Measurements from ENCODE around the gene ISG15. TPM values are rescaled to one million over a fixed set of nuclear protein-coding genes. Genes with fewer than 3 reads are reported as not detected.
A peak's percentile ranks its signal among the peaks of the same experiment; 100 is the strongest.
"Not testable (repeated sequence)": the region's sequence is repeated elsewhere in the genome, so short reads cannot be mapped to it uniquely, and the experiment has no call there.

Gene ISG15
- total RNA-seq, 6 experiments from 2014 or later, result 38.4 to 89.1 (median 42.1) TPM

DNA sequence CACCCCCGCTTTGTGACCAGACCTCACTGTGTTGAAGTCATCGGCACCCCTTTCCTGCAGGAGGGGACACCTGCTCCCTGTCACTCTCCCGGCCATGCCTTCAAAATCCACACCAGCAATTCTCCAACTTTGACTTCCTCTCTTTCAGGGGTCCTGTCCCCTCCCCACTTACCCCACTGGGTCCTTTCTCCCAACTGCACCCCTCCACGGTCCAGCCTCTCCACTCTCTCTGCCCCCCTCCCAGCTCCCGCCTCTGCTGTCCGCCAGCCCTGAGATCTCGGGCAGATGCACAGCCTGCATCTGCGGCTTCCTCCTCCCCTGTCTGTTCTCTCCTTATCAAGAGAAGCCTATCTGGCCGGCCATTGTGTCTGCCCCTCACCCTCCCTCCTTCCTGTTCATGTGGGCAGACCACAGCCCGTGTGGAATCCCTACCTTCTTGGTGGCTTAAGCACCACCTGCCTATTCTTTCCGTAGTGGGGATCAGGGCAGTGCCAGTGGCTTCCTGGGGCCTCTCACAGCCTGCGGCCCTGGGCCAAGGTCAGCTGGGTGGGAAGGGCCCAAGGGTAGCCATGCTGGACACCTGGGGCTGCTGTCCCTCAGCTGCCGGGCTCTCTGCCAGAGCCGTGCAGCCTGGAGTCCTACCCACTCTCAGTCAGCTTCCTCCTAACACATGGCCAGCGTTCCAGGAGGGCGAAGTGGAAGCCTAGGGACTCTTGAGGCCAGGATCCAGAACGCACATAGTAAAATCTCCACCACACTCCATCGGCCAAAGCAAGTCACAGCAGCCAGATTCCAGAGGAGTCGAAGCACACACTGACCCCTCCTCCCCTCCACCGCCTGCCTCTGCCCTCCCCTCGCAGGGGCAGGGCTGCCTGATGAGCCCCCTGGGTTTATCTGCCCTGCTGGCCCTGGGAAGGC lies 8.3 kb upstream of the ISG15 start:
- Mint-ChIP-seq H3K27me3 (ENCODE audit: insufficient read depth) (peaks cover 4% of the 10 kb centered on the region; the same call in 1 of the 2 replicates), H3K36me3 (ENCODE audit: low read depth) (no peaks in the 10 kb centered on the region), H3K9me3 (no peaks in the 10 kb centered on the region), H3K4me3 (no peak overlapping the region), H3K27ac (no peak overlapping the region), H3K4me1 (ENCODE audit: low read depth) (peaks cover 17% of the 10 kb centered on the region)
- DNase-seq, result no peak
- TF ChIP-seq, protein P1, sequence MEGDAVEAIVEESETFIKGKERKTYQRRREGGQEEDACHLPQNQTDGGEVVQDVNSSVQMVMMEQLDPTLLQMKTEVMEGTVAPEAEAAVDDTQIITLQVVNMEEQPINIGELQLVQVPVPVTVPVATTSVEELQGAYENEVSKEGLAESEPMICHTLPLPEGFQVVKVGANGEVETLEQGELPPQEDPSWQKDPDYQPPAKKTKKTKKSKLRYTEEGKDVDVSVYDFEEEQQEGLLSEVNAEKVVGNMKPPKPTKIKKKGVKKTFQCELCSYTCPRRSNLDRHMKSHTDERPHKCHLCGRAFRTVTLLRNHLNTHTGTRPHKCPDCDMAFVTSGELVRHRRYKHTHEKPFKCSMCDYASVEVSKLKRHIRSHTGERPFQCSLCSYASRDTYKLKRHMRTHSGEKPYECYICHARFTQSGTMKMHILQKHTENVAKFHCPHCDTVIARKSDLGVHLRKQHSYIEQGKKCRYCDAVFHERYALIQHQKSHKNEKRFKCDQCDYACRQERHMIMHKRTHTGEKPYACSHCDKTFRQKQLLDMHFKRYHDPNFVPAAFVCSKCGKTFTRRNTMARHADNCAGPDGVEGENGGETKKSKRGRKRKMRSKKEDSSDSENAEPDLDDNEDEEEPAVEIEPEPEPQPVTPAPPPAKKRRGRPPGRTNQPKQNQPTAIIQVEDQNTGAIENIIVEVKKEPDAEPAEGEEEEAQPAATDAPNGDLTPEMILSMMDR (IDR thresholded peaks at IDR 0.05), result no peak

DNA sequence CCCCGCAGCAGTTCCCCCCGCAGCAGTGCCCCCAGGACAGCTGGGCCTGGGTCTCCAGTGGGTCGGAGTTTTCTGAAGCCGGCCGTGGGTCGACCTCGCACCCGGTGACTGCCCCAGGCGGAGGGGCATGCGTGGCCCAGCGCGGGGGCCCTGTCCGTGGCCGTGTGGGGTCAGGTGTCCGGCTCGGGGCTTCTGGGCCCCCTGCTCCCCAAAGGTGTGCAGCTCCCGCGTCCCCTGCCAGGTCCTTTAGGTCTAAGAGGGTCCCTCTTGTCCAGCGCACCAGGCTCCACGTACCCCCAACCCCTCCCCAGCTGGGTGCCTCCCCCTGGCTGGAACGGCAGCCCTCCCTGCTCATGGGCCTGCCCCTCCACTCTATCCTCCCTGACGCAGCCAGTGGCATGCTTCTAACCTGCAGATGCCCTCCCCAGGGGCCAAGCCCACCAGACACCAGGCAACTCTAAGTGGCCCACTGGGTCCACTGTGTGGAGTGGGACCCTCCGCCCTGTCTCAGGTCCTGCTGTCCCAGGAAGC lies 7.5 kb upstream of the ISG15 start:
- H3K27me3 Mint-ChIP-seq (ENCODE audit: insufficient read depth), result peaks cover 4% of the 10 kb centered on the region; the same call in 1 of the 2 replicates
- H3K27ac Mint-ChIP-seq, result no peak overlapping the region
- DNase-seq, result no peak
- H3K4me1 Mint-ChIP-seq (ENCODE audit: low read depth), result peaks cover 13% of the 10 kb centered on the region
- TF ChIP-seq, protein P1 (IDR thresholded peaks at IDR 0.05), result no peak
- H3K36me3 Mint-ChIP-seq (ENCODE audit: low read depth), result no peaks in the 10 kb centered on the region
- no peaks in the 10 kb centered on the region for H3K9me3 Mint-ChIP-seq
- no peak overlapping the region for H3K4me3 Mint-ChIP-seq

DNA sequence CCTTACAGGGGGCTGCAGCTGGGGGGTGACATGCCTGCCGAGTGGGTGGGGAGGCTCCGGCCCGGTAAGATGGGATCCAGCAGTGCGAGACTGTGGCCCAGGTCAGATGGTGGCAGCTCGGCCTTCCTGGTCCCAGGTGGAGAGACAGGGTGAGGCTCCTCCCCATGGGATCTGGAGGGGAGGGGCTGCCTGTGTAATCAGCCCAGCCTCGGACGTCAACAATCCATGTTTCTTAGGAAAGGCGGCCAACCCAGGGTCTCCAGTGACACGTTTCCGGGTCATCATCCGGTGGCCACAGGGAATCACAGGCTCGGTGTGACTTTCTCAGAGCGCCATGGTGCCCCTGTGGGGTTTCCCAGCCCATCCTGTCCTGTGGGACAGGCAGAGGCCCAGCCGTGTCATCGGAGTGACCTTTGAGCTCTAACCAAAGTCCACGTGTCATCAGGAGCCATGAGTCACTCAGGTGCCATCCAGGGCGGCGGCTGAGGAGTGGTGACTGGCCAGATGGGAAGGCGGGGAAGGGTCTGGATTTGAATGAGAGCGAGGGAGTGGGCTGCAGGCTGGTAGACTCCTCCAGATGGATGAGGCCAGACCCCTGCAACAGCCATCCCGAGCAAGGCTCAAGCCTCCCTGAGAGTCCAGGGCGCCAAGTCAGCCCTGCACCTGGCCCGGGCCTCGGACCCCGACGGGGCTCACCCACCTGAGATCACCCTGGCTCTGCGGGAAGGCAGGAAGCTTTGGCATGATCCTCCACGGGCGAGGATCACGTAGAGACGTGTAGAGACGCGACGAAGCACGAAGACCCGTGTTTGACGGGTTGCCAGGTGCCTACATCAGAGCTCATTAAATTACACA lies 6.8 kb upstream of the ISG15 start:
- peaks cover 4% of the 10 kb centered on the region; the same call in 1 of the 2 replicates for H3K27me3 Mint-ChIP-seq (ENCODE audit: insufficient read depth)
- no peak overlapping the region for H3K4me3 Mint-ChIP-seq
- H3K9me3 Mint-ChIP-seq, result no peaks in the 10 kb centered on the region
- H3K36me3 Mint-ChIP-seq (ENCODE audit: low read depth), result no peaks in the 10 kb centered on the region
- no peak overlapping the region for H3K27ac Mint-ChIP-seq
- DNase-seq, result no peak
- TF ChIP-seq, protein P1 (IDR thresholded peaks at IDR 0.05), result no peak
- peaks cover 11% of the 10 kb centered on the region for H3K4me1 Mint-ChIP-seq (ENCODE audit: low read depth)

DNA sequence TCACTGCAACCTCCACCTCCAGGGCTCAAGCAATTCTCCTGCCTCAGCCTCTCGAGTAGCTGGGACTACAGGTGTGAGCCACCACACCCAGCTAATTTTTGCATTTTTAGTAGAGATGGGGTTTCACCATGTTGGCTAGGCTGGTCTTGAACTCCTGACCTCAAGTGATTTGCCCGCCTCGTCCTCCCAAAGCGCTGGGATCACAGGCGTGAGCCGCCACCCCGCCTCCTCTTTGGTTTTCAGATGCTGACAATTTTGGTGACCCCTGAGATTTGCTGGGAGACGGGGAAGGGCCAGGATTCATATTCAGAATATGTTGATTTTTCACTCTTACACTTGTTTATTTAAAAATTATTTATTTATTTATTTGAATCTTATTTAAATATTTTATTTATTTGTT lies 3.2 kb upstream of the ISG15 start:
- not testable (repeated sequence) for H3K27ac Mint-ChIP-seq; DNase-seq; H3K27me3 Mint-ChIP-seq (ENCODE audit: insufficient read depth); H3K36me3 Mint-ChIP-seq (ENCODE audit: low read depth); H3K9me3 Mint-ChIP-seq; H3K4me3 Mint-ChIP-seq
- peaks cover 28% of the 10 kb centered on the region for H3K4me1 Mint-ChIP-seq (ENCODE audit: low read depth)

DNA sequence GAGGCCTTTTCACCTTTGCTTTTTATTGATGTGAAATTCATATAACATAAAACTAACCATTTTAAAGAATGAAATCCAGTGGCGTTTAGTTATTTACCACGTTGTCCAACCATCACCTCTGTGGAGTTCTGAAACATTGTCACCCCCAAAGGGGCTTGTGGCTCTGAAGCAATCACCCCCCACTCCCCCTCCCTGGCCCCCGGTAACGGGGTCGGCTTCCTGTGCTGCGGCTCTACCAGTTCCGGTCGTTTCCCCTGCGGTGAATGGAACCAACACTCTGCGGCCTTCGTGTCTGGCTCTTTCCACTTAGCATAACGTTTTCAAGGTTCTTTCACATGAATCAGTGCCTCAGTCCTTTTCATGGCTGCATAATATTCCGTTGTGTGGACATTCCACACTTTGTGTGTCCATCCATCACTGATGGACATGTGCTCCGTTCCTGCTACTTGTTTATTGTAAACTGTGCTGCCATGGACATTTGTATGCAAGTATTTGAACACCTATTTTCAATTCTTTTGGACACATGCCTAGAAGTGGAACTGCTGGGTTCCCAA lies 1.8 kb upstream of the ISG15 start:
- H3K4me1 Mint-ChIP-seq (ENCODE audit: low read depth), result peaks cover 24% of the 10 kb centered on the region
- no peak for DNase-seq
- H3K27me3 Mint-ChIP-seq (ENCODE audit: insufficient read depth), result peaks cover 3% of the 10 kb centered on the region; the same call in 1 of the 2 replicates
- H3K9me3 Mint-ChIP-seq, result no peaks in the 10 kb centered on the region
- no peak overlapping the region for H3K27ac Mint-ChIP-seq
- H3K4me3 Mint-ChIP-seq, result no peak overlapping the region
- no peaks in the 10 kb centered on the region for H3K36me3 Mint-ChIP-seq (ENCODE audit: low read depth)
- TF ChIP-seq, protein P1 (IDR thresholded peaks at IDR 0.05), result no peak

DNA sequence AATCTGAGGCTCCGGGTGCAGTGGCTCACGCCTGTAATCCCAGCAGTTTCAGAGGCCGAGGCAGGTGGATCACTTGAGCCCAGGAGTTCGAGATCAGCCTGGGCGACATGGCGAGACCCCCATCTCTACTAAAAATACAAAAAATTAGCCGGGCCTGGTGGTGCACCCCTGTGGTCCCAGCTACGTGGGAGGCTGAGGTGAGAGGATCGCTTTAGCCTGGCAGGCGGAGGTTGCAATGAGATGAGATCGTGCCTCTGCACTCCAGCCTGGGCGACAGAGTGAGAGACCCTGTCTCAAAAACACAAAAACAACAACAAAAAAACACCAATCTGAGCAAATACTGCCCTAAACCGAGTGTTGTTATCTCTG lies 577 bp upstream of the ISG15 start:
- not testable (repeated sequence) for DNase-seq; H3K9me3 Mint-ChIP-seq; H3K27me3 Mint-ChIP-seq (ENCODE audit: insufficient read depth); H3K36me3 Mint-ChIP-seq (ENCODE audit: low read depth)
- H3K4me1 Mint-ChIP-seq (ENCODE audit: low read depth), result peaks cover 24% of the 10 kb centered on the region
- H3K4me3 Mint-ChIP-seq, result peak overlapping the region; percentile 94
- H3K27ac Mint-ChIP-seq, result peak overlapping the region; percentile 96

All from HFFc6 (cell line).